Fibroblast of the conjunctiva (primary cell): ENCODE results near the gene SUN3.

Experiments
- DNase-seq: peaks from one replicate; pipeline ENCODE4 v3.0.0-alpha.2; 2010; ENCODE audit warnings: low read depth

Gene SUN3

GRCh38 chr7:48028938-48029337, at the start of gene SUN3:
Gene SUN3 (minus strand): TSS chr7:48029107. CDS start chr7:48028938, 169 bp downstream.
- no peak for DNase-seq

GRCh38 chr7:48078470-48078869, 49.6 kb upstream of the SUN3 start:
- no peak for DNase-seq

DNA sequence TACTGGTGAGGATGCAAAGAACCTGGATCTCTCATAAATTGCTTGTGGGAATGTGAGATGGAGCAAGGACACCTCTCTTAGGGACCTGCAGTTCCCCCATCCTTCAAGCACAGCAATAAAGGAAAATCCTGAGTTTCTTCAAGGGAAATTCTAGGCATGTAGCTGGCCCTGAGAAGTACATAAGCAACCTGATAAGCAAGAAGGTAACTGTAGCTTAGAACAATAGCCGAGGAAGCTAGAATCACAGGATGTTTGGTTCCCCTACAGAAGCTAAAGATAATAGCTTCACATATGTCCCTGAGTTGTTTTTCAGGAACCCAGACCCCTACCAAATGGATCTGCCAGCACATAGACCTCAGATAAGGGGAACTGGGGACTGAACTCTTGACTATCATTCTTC, 48.5 kb upstream of the SUN3 start:
- no peak for DNase-seq

DNA sequence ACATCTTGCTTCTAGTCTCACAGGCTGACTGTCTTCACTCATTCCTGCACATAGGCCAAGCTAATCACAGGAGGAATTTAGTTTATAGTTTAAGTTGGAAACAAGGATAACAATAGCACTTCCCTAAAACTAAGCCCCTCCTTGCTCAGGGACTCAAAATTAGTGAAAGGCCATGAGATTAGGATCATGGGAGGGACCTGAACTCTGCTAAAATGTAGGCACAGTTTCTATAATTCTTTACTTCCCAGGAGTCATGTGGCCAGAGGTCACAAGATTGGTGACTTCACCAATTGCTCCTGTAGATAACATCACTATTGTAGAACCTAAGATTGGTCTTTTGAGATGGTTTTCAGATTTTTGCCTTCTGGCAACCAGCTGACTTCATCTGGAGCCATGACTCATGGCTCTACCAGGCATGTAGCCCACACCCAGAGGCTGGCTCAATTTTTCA, 45.3 kb upstream of the SUN3 start:
- DNase-seq, result no peak

DNA sequence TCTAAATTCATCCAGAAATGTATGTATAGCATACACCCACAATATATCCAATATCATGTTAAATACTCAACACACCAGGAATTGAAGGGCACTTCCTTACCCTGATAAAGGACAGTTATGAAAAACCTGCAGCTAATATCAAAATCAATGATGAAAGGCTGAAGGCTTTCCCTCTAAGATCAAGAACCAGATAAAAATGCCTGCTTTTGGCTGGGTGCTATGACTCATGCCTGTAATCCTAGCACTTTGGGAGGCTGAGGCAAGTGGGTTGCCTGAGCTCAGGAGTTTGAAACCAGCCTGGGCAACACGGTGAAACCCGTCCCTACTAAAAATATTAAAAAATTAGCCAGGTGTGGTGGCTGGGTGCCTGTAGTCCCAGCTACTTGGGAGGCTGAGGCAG, 38.6 kb upstream of the SUN3 start:
- DNase-seq, result no peak

GRCh38 chr7:48063985-48064384, 35.1 kb upstream of the SUN3 start:
- no peak for DNase-seq

- DNase-seq, result no peak
Measured at GRCh38 chr7:48059706-48060105, 30.8 kb upstream of the SUN3 start.

DNA sequence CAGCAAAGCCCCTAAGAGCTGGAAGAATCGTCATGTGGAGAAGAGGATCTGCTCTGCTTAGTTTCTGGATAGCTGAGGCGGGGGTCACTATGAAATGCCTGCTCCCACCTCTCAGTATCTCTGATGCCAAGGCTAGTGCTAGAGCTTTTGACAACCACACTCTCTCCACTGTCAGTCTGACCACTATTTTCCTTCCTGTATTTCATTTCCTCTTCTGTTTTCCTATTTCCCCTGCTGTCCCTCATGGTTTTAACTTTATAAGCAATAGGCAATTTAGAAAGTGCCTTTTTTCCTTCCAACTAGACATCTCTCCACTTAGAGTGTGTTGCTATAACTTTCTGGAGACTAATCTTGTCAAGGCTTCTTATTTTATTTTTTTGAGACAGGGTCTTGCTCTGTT, 30.1 kb upstream of the SUN3 start:
- no peak for DNase-seq

DNA sequence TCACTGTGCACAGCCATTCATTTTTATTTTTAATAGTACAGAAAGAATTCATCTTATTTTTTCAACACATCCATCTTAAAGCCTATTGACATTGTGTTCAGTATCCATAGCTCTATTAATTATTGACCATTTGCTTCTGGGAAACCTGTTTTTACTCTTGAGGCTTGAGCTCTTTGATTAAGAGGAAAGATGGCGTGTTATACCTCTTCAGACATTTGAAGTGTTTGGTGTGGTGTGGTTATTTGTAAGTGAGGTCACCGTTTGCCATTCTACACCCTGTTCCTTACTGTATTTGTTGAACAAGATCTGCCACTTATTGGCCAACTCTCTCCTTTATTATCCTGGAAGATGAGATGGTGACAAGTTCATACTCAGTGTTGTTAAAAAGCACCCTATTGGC, 24.8 kb upstream of the SUN3 start:
- DNase-seq, result no peak

GRCh38 chr7:48052748-48053147, 23.8 kb upstream of the SUN3 start:
- no peak for DNase-seq

DNA sequence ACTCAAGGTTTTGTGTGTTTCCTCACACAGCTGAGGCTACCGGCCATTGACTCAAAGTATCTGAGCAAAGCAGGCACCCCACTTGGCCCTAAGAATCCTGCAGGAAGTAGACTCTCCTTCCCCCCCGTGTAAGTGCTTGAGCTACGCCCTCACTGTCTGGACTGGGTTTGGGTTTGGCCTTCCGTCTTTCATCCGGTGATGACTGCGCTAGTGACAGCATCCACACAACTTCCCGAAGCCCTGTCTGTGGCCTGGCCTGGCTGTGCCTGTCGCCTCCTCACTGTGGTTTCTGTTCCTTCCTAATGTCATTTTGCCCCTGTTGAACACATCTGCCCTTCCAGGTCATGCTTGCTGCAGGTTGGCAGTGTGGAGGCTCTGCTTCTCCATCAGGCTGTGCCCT, 20.9 kb upstream of the SUN3 start:
- DNase-seq, result no peak

DNA sequence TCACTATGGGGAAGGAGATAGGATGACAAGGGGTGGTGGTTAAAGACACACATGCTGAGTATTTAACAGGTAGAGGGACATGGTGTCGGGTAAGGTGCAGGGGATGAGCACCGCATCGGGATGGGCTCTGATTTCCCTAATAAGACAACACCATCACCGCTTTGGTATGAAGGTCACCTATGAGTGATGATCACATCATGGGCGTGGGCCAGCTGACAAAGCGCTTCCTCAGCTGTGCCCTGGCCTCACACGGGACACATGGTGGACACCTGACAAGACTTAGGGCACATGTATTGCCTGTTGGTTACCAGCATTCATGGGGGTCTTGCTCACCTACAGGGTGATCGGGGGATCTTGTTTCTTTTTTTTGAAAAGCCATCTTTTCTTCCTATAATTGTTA, 19.2 kb upstream of the SUN3 start:
- DNase-seq, result no peak

DNA sequence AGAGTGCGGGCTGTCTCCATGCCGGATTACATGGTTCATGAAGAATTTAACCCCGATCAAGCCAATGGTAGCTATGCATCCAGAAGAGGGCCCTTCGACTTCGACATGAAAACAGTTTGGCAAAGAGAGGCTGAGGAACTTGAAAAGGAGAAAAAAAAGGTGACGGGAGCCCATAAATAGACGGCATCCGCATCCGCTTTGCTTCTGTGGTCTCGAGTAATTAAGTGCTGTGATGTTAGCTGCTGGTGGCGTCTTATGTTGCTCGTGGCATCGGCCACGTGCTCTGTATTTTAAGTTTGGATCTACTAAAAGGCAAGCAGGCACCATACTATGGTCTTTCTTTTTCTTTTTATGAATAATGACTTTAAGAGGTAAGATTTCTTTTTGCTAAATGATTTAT, 17.6 kb upstream of the SUN3 start:
- no peak for DNase-seq

- no peak for DNase-seq
Measured at GRCh38 chr7:48045195-48045765, 16.4 kb upstream of the SUN3 start.

GRCh38 chr7:48042636-48043035, 13.7 kb upstream of the SUN3 start:
- DNase-seq, result no peak

GRCh38 chr7:48042216-48042615, 13.3 kb upstream of the SUN3 start:
- DNase-seq, result no peak

DNA sequence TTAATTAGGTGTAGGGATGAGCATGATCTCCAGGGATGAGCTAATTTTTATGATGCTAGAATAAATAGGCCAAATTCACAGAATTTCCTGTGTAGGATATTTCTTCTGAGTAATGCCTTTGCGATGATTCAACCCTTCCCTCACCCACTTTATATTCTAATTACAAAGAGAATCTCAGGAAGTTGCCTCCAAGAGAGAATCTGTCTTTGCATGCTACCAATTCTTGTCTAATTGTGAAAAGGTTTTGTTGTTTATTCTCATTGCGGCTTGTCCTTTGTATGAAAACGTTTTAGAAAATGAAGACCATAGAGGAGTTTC, 12.7 kb upstream of the SUN3 start:
- DNase-seq, result no peak

DNA sequence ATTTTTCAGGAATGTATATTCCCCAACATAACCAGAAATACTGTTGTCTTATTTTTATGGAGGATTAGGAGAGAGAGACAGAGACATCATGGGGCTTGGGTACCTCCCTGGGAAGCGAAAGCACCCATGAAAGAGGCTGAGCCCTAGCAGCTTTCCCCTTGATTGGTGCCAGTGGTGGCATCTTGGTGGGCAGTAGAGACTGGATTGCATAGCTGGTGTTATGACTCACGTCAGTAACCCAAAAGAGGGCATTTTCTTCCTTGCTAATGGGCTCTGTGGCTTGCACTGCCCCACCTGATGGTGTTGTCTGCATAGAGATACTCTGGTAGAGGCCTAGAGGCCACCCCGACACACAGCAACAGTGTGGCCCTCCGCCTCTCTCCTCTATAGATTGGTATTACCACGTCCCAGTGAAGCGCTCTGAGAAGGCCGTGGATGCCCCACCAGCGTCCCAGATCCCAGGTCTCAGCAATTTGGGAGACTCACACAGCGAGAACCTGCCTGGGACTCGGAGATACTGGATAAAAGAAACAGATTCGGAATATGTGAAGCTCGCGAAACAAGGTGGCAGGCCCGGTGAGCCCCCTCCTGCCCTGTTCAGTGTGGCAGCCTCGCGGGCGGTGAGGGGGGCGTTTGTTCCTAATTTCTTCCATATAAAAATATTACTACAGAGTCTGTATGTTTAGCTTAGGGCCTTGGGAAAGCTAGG, 12.2 kb upstream of the SUN3 start:
- no peak for DNase-seq

GRCh38 chr7:48038815-48039506, 10.1 kb upstream of the SUN3 start:
- no peak for DNase-seq

DNA sequence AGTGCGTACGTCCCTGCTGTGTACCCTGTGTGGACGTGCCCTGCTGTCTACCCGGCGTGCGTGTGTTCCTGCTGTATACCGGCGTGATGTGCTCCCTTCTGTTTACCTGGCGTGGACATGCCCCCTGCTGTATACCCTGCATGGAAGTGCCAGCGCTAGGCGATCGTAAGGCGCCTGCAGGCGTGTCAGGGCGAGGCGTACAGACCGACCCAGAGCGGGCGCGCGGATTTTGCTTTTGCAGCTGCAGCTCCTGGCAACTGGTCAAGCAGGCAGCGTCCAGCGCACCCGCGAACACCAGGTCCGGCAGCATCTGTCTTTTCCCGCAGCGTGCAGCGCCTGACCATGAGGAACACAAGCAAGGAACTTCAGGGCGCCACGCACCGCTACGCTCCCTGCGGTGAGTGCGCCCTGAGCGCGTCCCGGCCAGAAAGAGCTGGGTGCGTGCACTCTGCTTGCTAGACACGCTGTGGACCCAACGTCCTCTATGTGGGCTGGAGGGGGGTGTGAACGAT, 7.1 kb upstream of the SUN3 start:
- no peak for DNase-seq

DNA sequence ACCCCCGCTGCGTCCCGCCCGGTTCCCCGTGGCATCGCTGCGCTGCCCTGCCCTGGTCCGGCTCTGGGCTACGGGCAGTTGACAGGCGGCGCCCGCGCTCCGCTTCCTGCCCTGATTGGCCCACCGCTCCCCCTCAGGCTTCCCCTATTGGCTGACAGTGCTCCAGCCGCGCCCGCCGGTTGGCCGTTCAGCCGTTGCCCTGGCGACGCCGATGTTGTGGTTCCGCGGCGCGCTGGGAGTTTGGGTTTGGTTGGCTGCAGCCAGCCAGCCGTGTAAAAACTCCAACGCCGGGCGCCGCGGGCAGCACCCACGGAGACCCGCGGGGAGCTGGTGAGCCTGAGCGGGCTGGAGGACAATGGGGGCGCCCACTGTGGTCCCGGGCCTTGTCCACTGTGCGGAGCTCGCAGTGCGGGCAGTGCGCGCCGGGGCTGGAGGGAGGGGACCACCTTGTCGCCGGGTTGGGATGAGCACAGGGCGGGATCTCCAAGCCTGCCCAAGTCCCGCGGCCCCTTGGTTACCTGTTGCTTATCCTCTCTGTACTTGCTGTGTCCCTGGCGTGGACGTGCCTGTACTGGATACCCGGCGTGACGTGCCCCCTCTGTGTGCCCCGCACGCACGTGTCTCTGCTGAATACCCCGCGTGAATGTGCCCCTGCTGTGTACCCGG, 6.5 kb upstream of the SUN3 start, which contains the start of gene C7orf57:
C7orf57 (plus strand) TSS at position 243 of the 666 bp plus-strand sequence. CDS start 766 bp downstream, outside the sequence.
- peak; percentile 46 for DNase-seq

GRCh38 chr7:48033922-48034321, 5.0 kb upstream of the SUN3 start:
- no peak for DNase-seq

- no peak for DNase-seq
Measured at GRCh38 chr7:48031111-48031510, 2.2 kb upstream of the SUN3 start.
